GM23338 (cell line): ENCODE data around the gene ADGRB2. TPM values are rescaled to one million over a fixed set of nuclear protein-coding genes. Genes with fewer than 3 reads are reported as not detected.

Experiments
- ATAC-seq: fragments of 200-7000 bp; cut with Tn5 transposase; 3 replicates; pipeline ENCODE4 v1.9.1; 2020
- DNase-seq: peaks from one replicate; pipeline ENCODE4 v3.0.0-alpha.2; 2015; ENCODE audit warnings: low spot score
- H2AFZ ChIP-seq: fragments of 200-600 bp; sonication (generic); 2 replicates; pipeline ENCODE4 v1.8.0; 2016; ENCODE audit warnings: antibody characterized with exemption, mild to moderate bottlenecking, moderate library complexity
- H3F3A ChIP-seq: fragments of 200-600 bp; sonication (generic); replicated peaks from 2 replicates; pipeline ENCODE4 v1.8.0; 2017; ENCODE audit warnings: antibody characterized with exemption, mixed run types, low read depth
- H3K27ac ChIP-seq: fragments of 200-600 bp; sonication (generic); 2 replicates; pipeline ENCODE4 v1.6.1; 2016; ENCODE audit warnings: low read depth
- H3K27me3 ChIP-seq: fragments of 200-600 bp; sonication (generic); 2 replicates; pipeline ENCODE4 v1.8.0; 2016; ENCODE audit warnings: mild to moderate bottlenecking, mixed run types, moderate library complexity; ENCODE audit not compliant: insufficient read depth
- H3K36me3 ChIP-seq: fragments of 200-600 bp; sonication (generic); 2 replicates; pipeline ENCODE4 v1.8.0; 2016; ENCODE audit warnings: mild to moderate bottlenecking; ENCODE audit not compliant: insufficient read depth
- H3K4me1 ChIP-seq: fragments of 200-600 bp; sonication (generic); 2 replicates; pipeline ENCODE4 v1.8.0; 2016; ENCODE audit warnings: mild to moderate bottlenecking, moderate library complexity; ENCODE audit not compliant: insufficient read depth
- H3K4me2 ChIP-seq: fragments of 200-600 bp; sonication (generic); 2 replicates; pipeline ENCODE4 v1.7.1; 2017; ENCODE audit warnings: mixed run types
- H3K4me3 ChIP-seq: fragments of 200-600 bp; sonication (generic); 2 replicates; pipeline ENCODE4 v1.6.1; 2016; ENCODE audit warnings: mixed run types
- H3K79me2 ChIP-seq: fragments of 200-600 bp; sonication (generic); replicated peaks from 2 replicates; pipeline ENCODE4 v1.8.0; 2017; ENCODE audit warnings: mild to moderate bottlenecking; ENCODE audit not compliant: insufficient read depth
- H3K9me2 ChIP-seq: fragments of 200-600 bp; sonication (generic); 2 replicates; pipeline ENCODE4 v1.8.0; 2017; ENCODE audit not compliant: insufficient read depth
- H4K20me1 ChIP-seq: fragments of 200-600 bp; sonication (generic); replicated peaks from 2 replicates; pipeline ENCODE4 v1.8.0; 2017; ENCODE audit warnings: mild to moderate bottlenecking; ENCODE audit not compliant: insufficient read depth
- H3K27ac Mint-ChIP-seq: 2 replicates; pipeline ENCODE4 v1.8.0; 2020; ENCODE audit warnings: inconsistent platforms, mild to moderate bottlenecking, moderate library complexity, mixed read lengths
- H3K27me3 Mint-ChIP-seq: 3 replicates; pipeline ENCODE4 v1.8.0; 2022; ENCODE audit warnings: low read depth, mild to moderate bottlenecking, moderate library complexity, mixed read lengths, inconsistent platforms; ENCODE audit not compliant: insufficient read depth, poor library complexity
- H3K36me3 Mint-ChIP-seq: 3 replicates; pipeline ENCODE4 v1.8.0; 2021; ENCODE audit warnings: low read depth, mild to moderate bottlenecking, inconsistent platforms, moderate library complexity, mixed read lengths
- H3K4me1 Mint-ChIP-seq: 3 replicates; pipeline ENCODE4 v1.8.0; 2020; ENCODE audit warnings: mild to moderate bottlenecking, inconsistent platforms, mixed read lengths
- H3K4me3 Mint-ChIP-seq: 3 replicates; pipeline ENCODE4 v1.8.0; 2021; ENCODE audit warnings: moderate library complexity, mild to moderate bottlenecking, inconsistent platforms, mixed read lengths
- H3K9me3 Mint-ChIP-seq: 3 replicates; pipeline ENCODE4 v1.8.0; 2020; ENCODE audit warnings: moderate library complexity, mild to moderate bottlenecking, inconsistent platforms, mixed read lengths
- CREB1 ChIP-seq: fragments of 250-450 bp; sonication (Bioruptor Pico); IDR thresholded peaks from 2 replicates; pipeline ENCODE4 v1.5.0; 2020; ENCODE audit warnings: low read depth, mild to moderate bottlenecking, moderate library complexity
- EZH2 ChIP-seq: fragments of 200-600 bp; sonication (generic); IDR thresholded peaks from one replicate; pipeline ENCODE4 v1.8.0; 2017; ENCODE audit warnings: antibody characterized with exemption, mild to moderate bottlenecking, low read depth; ENCODE audit not compliant: unreplicated experiment
- JUNB ChIP-seq: IDR thresholded peaks from one replicate; pipeline ENCODE4 v1.6.1; 2016; ENCODE audit warnings: antibody characterized with exemption; ENCODE audit not compliant: unreplicated experiment
- NANOG ChIP-seq: IDR thresholded peaks from 2 replicates; pipeline ENCODE4 v1.6.1; 2016; ENCODE audit warnings: antibody characterized with exemption, borderline replicate concordance
- POLR2AphosphoS5 ChIP-seq: IDR thresholded peaks from 2 replicates; pipeline ENCODE4 v1.6.1; 2016; ENCODE audit warnings: antibody characterized with exemption, low read depth
- STAT1 ChIP-seq: IDR thresholded peaks from one replicate; pipeline ENCODE4 v1.6.1; 2016; ENCODE audit warnings: antibody characterized with exemption; ENCODE audit not compliant: unreplicated experiment
- polyA plus RNA-seq: library from polyadenylated mRNA; unstranded; fragments of >200 nt; fragmentation: Nextera tagmentation; extraction: Ambion mirVana; gene quantifications from 2 replicates; pipeline ENCODE4 v1.2.1, GENCODE V29; 2016
- total RNA-seq: library from RNA; depleted of rRNA; stranded (reverse); fragments of >200 nt; shearing (Covaris generic); gene quantifications from 2 replicates; pipeline ENCODE4 v1.2.3, GENCODE V29; 2014
- TF ChIP-seq, protein P1 (sequence below): IDR thresholded peaks from 2 replicates; pipeline ENCODE4 v1.6.1; 2016; ENCODE audit warnings: antibody characterized with exemption
- TF ChIP-seq, protein P2 (sequence below): fragments of 250-450 bp; sonication (Bioruptor Pico); IDR thresholded peaks from 2 replicates; pipeline ENCODE4 v1.5.0; 2020; ENCODE audit warnings: mild to moderate bottlenecking, moderate library complexity
- TF ChIP-seq, protein P3 (sequence below), 2 experiments: fragments of 200-600 bp in 1 of 2; sonication (generic) in 1 of 2; conservative IDR thresholded peaks; 2 replicates each; pipeline versions ENCODE4 v1.5.1 to v1.6.1; 2016 to 2017; ENCODE audit warnings: antibody characterized with exemption in 2 of 2, low read depth in 2 of 2, mild to moderate bottlenecking in 2 of 2, moderate library complexity in 1 of 2

Gene ADGRB2
- total and polyA plus RNA-seq, 2 experiments from 2014 or later: 8.0 to 27.8 TPM

DNA sequence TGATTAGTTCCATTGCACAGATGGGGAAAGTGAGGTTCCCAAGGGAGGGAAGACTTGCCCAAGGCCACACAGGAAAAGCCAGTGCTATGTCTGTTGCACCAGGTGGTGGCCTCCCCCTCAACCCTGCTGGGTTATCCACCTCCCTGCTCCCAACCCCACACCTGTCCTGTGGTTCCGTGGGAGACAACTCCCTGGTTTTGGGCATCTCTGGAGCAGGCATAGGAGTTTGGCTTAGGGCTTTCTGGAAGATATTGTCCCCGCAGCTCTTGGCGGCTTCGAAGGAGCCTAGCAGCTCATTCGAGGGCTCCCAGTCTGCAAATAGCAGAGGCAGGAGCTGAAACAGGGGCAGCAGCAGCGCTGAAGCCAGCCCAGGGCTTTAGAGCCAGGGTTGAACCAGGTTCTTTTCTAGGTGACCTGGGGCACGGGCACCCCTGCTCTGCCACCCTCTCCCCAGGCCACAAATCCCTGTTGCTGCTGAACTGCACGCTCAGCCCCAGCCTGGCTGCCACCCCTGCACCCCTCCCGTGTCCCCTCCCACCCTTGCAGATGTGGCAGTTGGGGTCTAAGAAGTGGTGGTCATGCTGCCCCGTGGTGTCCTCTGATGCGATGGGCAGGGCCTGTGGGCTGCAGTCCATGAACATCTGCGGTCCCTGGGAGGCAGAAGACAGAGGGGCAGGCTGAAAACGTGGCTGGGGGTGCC, 29.6 kb upstream of the ADGRB2 start:
- peaks cover 14% of the 10 kb centered on the region for H3K4me1 Mint-ChIP-seq
- H3K9me2 ChIP-seq: no peaks in the 10 kb centered on the region
- ATAC-seq: no peak
- no peak overlapping the region for H3K27ac Mint-ChIP-seq
- H3K36me3 ChIP-seq: no peaks in the 10 kb centered on the region
- no peaks in the 10 kb centered on the region for H3K36me3 Mint-ChIP-seq
- H4K20me1 ChIP-seq: no peaks in the 10 kb centered on the region
- H3K27ac ChIP-seq: no peak overlapping the region
- H3K4me2 ChIP-seq: no peak overlapping the region
- H2AFZ ChIP-seq: no peak overlapping the region
- peaks cover 16% of the 10 kb centered on the region for H3K27me3 Mint-ChIP-seq
- no peaks in the 10 kb centered on the region for H3K79me2 ChIP-seq
- no peaks in the 10 kb centered on the region for H3K27me3 ChIP-seq
- no peak overlapping the region for H3K4me3 Mint-ChIP-seq
- peaks cover 3% of the 10 kb centered on the region; the same call in 1 of the 2 replicates for H3K4me1 ChIP-seq
- H3K9me3 Mint-ChIP-seq: no peaks in the 10 kb centered on the region
- no peak overlapping the region for H3K4me3 ChIP-seq
- no peak for DNase-seq
- TF ChIP-seq STAT1: no peak
- no peak for TF ChIP-seq POLR2AphosphoS5
- 0 out of 2 replicates have a peak, but pooled peaks cover 3% of the 10 kb centered on the region for H3F3A ChIP-seq

DNA sequence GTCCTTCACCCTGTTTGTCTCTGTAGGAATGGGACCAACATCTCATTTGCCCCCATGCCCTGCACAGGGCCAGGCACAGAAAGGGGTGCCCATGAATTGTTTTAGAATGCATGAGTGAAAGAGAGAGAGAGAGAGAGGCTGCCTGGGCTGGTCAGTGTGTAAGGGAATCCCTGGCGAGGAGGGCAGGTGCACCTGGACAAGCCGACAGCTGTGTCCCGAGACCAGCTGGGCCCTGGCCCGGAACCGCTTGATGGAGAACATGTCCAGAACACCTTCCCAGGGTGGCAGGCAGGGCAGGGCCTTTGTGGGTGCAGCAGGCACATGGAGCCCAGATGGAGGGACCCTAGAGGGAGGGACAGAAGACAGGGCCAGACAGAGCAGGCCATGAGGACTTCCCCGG, 28.9 kb upstream of the ADGRB2 start:
- ATAC-seq (no peak), DNase-seq (no peak)
- H3K36me3 Mint-ChIP-seq: no peaks in the 10 kb centered on the region
- Histone ChIP-seq H3K9me2 (no peaks in the 10 kb centered on the region), H4K20me1 (no peaks in the 10 kb centered on the region), H3K27ac (no peak overlapping the region), H3K36me3 (no peaks in the 10 kb centered on the region), H3K4me1 (peaks cover 2% of the 10 kb centered on the region; the same call in 1 of the 2 replicates), H3F3A (0 out of 2 replicates have a peak, but pooled peaks cover 3% of the 10 kb centered on the region), H3K79me2 (no peaks in the 10 kb centered on the region), H3K4me2 (no peak overlapping the region), H2AFZ (no peak overlapping the region), H3K27me3 (no peaks in the 10 kb centered on the region), H3K4me3 (no peak overlapping the region)
- H3K9me3 Mint-ChIP-seq: no peaks in the 10 kb centered on the region
- no peak for TF ChIP-seq CREB1
- TF ChIP-seq NANOG: no peak
- TF ChIP-seq EZH2: no peak
- TF ChIP-seq, protein P1, sequence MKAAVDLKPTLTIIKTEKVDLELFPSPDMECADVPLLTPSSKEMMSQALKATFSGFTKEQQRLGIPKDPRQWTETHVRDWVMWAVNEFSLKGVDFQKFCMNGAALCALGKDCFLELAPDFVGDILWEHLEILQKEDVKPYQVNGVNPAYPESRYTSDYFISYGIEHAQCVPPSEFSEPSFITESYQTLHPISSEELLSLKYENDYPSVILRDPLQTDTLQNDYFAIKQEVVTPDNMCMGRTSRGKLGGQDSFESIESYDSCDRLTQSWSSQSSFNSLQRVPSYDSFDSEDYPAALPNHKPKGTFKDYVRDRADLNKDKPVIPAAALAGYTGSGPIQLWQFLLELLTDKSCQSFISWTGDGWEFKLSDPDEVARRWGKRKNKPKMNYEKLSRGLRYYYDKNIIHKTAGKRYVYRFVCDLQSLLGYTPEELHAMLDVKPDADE: no peak
- TF ChIP-seq, protein P2, sequence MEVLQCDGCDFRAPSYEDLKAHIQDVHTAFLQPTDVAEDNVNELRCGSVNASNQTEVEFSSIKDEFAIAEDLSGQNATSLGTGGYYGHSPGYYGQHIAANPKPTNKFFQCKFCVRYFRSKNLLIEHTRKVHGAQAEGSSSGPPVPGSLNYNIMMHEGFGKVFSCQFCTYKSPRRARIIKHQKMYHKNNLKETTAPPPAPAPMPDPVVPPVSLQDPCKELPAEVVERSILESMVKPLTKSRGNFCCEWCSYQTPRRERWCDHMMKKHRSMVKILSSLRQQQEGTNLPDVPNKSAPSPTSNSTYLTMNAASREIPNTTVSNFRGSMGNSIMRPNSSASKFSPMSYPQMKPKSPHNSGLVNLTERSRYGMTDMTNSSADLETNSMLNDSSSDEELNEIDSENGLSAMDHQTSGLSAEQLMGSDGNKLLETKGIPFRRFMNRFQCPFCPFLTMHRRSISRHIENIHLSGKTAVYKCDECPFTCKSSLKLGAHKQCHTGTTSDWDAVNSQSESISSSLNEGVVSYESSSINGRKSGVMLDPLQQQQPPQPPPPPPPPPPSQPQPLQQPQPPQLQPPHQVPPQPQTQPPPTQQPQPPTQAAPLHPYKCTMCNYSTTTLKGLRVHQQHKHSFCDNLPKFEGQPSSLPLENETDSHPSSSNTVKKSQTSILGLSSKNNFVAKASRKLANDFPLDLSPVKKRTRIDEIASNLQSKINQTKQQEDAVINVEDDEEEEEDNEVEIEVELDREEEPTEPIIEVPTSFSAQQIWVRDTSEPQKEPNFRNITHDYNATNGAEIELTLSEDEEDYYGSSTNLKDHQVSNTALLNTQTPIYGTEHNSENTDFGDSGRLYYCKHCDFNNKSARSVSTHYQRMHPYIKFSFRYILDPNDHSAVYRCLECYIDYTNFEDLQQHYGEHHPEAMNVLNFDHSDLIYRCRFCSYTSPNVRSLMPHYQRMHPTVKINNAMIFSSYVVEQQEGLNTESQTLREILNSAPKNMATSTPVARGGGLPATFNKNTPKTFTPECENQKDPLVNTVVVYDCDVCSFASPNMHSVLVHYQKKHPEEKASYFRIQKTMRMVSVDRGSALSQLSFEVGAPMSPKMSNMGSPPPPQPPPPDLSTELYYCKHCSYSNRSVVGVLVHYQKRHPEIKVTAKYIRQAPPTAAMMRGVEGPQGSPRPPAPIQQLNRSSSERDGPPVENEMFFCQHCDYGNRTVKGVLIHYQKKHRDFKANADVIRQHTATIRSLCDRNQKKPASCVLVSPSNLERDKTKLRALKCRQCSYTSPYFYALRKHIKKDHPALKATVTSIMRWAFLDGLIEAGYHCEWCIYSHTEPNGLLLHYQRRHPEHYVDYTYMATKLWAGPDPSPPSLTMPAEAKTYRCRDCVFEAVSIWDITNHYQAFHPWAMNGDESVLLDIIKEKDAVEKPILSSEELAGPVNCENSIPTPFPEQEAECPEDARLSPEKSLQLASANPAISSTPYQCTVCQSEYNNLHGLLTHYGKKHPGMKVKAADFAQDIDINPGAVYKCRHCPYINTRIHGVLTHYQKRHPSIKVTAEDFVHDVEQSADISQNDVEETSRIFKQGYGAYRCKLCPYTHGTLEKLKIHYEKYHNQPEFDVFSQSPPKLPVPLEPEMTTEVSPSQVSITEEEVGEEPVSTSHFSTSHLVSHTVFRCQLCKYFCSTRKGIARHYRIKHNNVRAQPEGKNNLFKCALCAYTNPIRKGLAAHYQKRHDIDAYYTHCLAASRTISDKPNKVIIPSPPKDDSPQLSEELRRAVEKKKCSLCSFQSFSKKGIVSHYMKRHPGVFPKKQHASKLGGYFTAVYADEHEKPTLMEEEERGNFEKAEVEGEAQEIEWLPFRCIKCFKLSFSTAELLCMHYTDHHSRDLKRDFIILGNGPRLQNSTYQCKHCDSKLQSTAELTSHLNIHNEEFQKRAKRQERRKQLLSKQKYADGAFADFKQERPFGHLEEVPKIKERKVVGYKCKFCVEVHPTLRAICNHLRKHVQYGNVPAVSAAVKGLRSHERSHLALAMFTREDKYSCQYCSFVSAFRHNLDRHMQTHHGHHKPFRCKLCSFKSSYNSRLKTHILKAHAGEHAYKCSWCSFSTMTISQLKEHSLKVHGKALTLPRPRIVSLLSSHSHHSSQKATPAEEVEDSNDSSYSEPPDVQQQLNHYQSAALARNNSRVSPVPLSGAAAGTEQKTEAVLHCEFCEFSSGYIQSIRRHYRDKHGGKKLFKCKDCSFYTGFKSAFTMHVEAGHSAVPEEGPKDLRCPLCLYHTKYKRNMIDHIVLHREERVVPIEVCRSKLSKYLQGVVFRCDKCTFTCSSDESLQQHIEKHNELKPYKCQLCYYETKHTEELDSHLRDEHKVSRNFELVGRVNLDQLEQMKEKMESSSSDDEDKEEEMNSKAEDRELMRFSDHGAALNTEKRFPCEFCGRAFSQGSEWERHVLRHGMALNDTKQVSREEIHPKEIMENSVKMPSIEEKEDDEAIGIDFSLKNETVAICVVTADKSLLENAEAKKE (CRISPR knock-in tag): no peak
- TF ChIP-seq JUNB: no peak
- TF ChIP-seq, protein P3, sequence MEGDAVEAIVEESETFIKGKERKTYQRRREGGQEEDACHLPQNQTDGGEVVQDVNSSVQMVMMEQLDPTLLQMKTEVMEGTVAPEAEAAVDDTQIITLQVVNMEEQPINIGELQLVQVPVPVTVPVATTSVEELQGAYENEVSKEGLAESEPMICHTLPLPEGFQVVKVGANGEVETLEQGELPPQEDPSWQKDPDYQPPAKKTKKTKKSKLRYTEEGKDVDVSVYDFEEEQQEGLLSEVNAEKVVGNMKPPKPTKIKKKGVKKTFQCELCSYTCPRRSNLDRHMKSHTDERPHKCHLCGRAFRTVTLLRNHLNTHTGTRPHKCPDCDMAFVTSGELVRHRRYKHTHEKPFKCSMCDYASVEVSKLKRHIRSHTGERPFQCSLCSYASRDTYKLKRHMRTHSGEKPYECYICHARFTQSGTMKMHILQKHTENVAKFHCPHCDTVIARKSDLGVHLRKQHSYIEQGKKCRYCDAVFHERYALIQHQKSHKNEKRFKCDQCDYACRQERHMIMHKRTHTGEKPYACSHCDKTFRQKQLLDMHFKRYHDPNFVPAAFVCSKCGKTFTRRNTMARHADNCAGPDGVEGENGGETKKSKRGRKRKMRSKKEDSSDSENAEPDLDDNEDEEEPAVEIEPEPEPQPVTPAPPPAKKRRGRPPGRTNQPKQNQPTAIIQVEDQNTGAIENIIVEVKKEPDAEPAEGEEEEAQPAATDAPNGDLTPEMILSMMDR (conservative IDR thresholded peaks at IDR 0.05; ENCODE audit: low read depth in 2 of 2): no peak
- no peak overlapping the region for H3K27ac Mint-ChIP-seq
- no peak overlapping the region for H3K4me3 Mint-ChIP-seq
- H3K4me1 Mint-ChIP-seq: peaks cover 12% of the 10 kb centered on the region
- peaks cover 20% of the 10 kb centered on the region for H3K27me3 Mint-ChIP-seq
